Muscle of back (tissue), 11 donors: ENCODE results near the gene DSE. TPM values are rescaled to one million over a fixed set of nuclear protein-coding genes. Genes with fewer than 3 reads are reported as not detected.

Experiments used
- DNase-seq, 3 donors: peaks; one replicate each; pipeline versions ENCODE4 v3.0.0 to v3.0.0-alpha.2; 2013
- polyA plus RNA-seq, 10 donors: library from polyadenylated mRNA; unstranded; fragments of 120-200 nt; gene quantifications; one replicate each; pipeline ENCODE4 v1.2.1, GENCODE V29; 2013; ENCODE audit not compliant: insufficient read length in 10 of 10

Gene DSE
- polyA plus RNA-seq, 10 donors, result 30.3 to 39.2 (median 33.1) TPM

GRCh38 chr6:116355796-116356195, 15.0 kb upstream of the DSE start:
- no peak for DNase-seq

GRCh38 chr6:116359131-116359530, 11.6 kb upstream of the DSE start:
- no peak for DNase-seq

GRCh38 chr6:116359835-116360234, 10.9 kb upstream of the DSE start:
- no peak for DNase-seq

GRCh38 chr6:116362276-116362675, 8.5 kb upstream of the DSE start:
- DNase-seq, result no peak

GRCh38 chr6:116363759-116364158, 7.0 kb upstream of the DSE start:
- DNase-seq, result no peak

- DNase-seq, result no peak
These were observed 6.4 kb upstream of the DSE start for GRCh38 chr6:116364321-116364720.

- DNase-seq, result no peak
These were observed 5.0 kb upstream of the DSE start for GRCh38 chr6:116365743-116366142.

GRCh38 chr6:116366740-116367275, 3.9 kb upstream of the DSE start:
- no peak for DNase-seq

- DNase-seq, result no peak
These were observed 1.2 kb upstream of the DSE start for GRCh38 chr6:116369540-116369939.

GRCh38 chr6:116369964-116370759, 585 bp upstream of the DSE start:
- DNase-seq, result peak in 2 of 3 donors; percentile 27 to 96

- peak; percentile 86 to 94 (median 88) for DNase-seq
These were observed 572 bp downstream of the DSE start for GRCh38 chr6:116371120-116371917.

GRCh38 chr6:116371918-116372209, 1.1 kb downstream of the DSE start:
- no peak for DNase-seq

- no peak for DNase-seq
These were observed 2.6 kb downstream of the DSE start for GRCh38 chr6:116373300-116373699.

GRCh38 chr6:116373940-116374339, 3.2 kb downstream of the DSE start:
- DNase-seq, result no peak

GRCh38 chr6:116374586-116374985, 3.8 kb downstream of the DSE start:
- DNase-seq, result no peak

- DNase-seq, result no peak
These were observed 4.5 kb downstream of the DSE start for GRCh38 chr6:116375262-116375661.

GRCh38 chr6:116376149-116376548, 5.4 kb downstream of the DSE start:
- DNase-seq, result no peak

- DNase-seq, result no peak
These were observed 9.0 kb downstream of the DSE start for GRCh38 chr6:116379764-116380163.

GRCh38 chr6:116380346-116380745, 9.6 kb downstream of the DSE start:
- no peak for DNase-seq

- DNase-seq, result no peak
These were observed 10.3 kb downstream of the DSE start for GRCh38 chr6:116381000-116381399.

- DNase-seq, result no peak
These were observed 11.8 kb downstream of the DSE start for GRCh38 chr6:116382587-116382986.

- no peak for DNase-seq
These were observed 14.1 kb downstream of the DSE start for GRCh38 chr6:116384727-116385458.

- no peak for DNase-seq
These were observed 14.7 kb downstream of the DSE start for GRCh38 chr6:116385459-116385802.
